ENCODE data around the gene CHRNA7. TPM values are rescaled to one million over a fixed set of nuclear protein-coding genes. Genes with fewer than 3 reads are reported as not detected.

The CHRNA7 gene
- total and polyA plus RNA-seq, 9 donors: 1.6 to 5.2 (median 3.3) TPM

- Histone ChIP-seq H3K9me3 (no peaks in the 10 kb centered on the region), H3K4me3 (no peak overlapping the region)
Measured at GRCh38 chr15:32020156-32020555, 10.2 kb upstream of the CHRNA7 start.

GRCh38 chr15:32028921-32029320 is 1.4 kb upstream of the CHRNA7 start:
- WGBS, 3 donors: 4 to 12% (median 10%) methylated on average over 5 of the region's 5 CpGs
- Histone ChIP-seq H3K4me1 (ENCODE audit: insufficient read depth) (peaks cover 9% of the 10 kb centered on the region), H3K9me3 (no peaks in the 10 kb centered on the region), H3K36me3 (no peaks in the 10 kb centered on the region), H3K27ac (peak overlapping the region in 1 of 2 donors; percentile 61), H3K4me3 (no peak overlapping the region), H3K27me3 (no peaks in the 10 kb centered on the region)
- TF ChIP-seq POLR2A (IDR thresholded peaks at IDR 0.05) (no peak), EP300 (IDR thresholded peaks at IDR 0.05) (no peak), CTCF (IDR thresholded peaks at IDR 0.05) (no peak)
- intact Hi-C loops (cut with DNase I): no loop called here
- DNase-seq: no peak

More at GRCh38 chr15:32020156-32020555, 10.2 kb upstream of the CHRNA7 start:
- Histone ChIP-seq H3K36me3 (no peaks in the 10 kb centered on the region), H3K27ac (no peak overlapping the region), H3K27me3 (no peaks in the 10 kb centered on the region), H3K4me1 (ENCODE audit: insufficient read depth) (no peaks in the 10 kb centered on the region)
- 94 to 96% (median 94%) methylated on average over 2 of the region's 2 CpGs for WGBS, 3 donors
- DNase-seq: no peak
- TF ChIP-seq POLR2A (IDR thresholded peaks at IDR 0.05): no peak
- no peak for TF ChIP-seq EP300 (IDR thresholded peaks at IDR 0.05)
- TF ChIP-seq CTCF (IDR thresholded peaks at IDR 0.05): no peak
- intact Hi-C loops (cut with DNase I): no loop called here

GRCh38 chr15:32029409-32029861 is 880 bp upstream of the CHRNA7 start:
- peak overlapping the region; percentile 60 for H3K4me3 ChIP-seq
- no peaks in the 10 kb centered on the region for H3K9me3 ChIP-seq
- no peaks in the 10 kb centered on the region for H3K27me3 ChIP-seq
- 0 to 1% (median 0%) methylated on average over 16 of the region's 16 CpGs for WGBS, 3 donors
- peaks cover 9% of the 10 kb centered on the region for H3K4me1 ChIP-seq (ENCODE audit: insufficient read depth)
- peak in 1 of 3 donors; percentile 28 for TF ChIP-seq CTCF (IDR thresholded peaks at IDR 0.05)
- no peak for TF ChIP-seq POLR2A (IDR thresholded peaks at IDR 0.05)
- TF ChIP-seq EP300 (IDR thresholded peaks at IDR 0.05): no peak
- peak; percentile 5 to 62 (median 45) for DNase-seq
- intact Hi-C loops (cut with DNase I): no loop called here
- H3K27ac ChIP-seq: peak overlapping the region in 1 of 2 donors; percentile 61
- H3K36me3 ChIP-seq: no peaks in the 10 kb centered on the region

GRCh38 chr15:32030795-32031194 is 480 bp downstream of the CHRNA7 start:
- Histone ChIP-seq H3K9me3 (no peaks in the 10 kb centered on the region), H3K36me3 (no peaks in the 10 kb centered on the region), H3K27ac (no peak overlapping the region), H3K4me1 (ENCODE audit: insufficient read depth) (peaks cover 9% of the 10 kb centered on the region), H3K4me3 (peak overlapping the region; percentile 60), H3K27me3 (no peaks in the 10 kb centered on the region)
- WGBS, 3 donors: 4 to 10% (median 6%) methylated on average over 18 to 21 of the region's 21 CpGs
- peak in 1 of 5 donors; percentile 17 for DNase-seq
- intact Hi-C loops (cut with DNase I): no loop called here
- no peak for TF ChIP-seq CTCF (IDR thresholded peaks at IDR 0.05)
- no peak for TF ChIP-seq EP300 (IDR thresholded peaks at IDR 0.05)
- no peak for TF ChIP-seq POLR2A (IDR thresholded peaks at IDR 0.05)
